ENCODE results near the gene PJA1. TPM values are rescaled to one million over a fixed set of nuclear protein-coding genes. Genes with fewer than 3 reads are reported as not detected.

Gene PJA1
- total RNA-seq, 1 donor from 2014 or later = 29.7 TPM

GRCh38 chrX:69119122-69119521 is 46.1 kb downstream of the PJA1 start:
- DNase-seq (ENCODE audit: extremely low spot score, unreplicated experiment) = no peak
- no peaks in the 10 kb centered on the region for H3K27me3 Mint-ChIP-seq (ENCODE audit: unreplicated experiment)
- TF ChIP-seq CTCF (IDR thresholded peaks at IDR 0.05) = no peak
- no peak overlapping the region for H3K4me3 Mint-ChIP-seq (ENCODE audit: unreplicated experiment)
- H3K27ac Mint-ChIP-seq (ENCODE audit: unreplicated experiment) = no peak overlapping the region
- H3K9me3 Mint-ChIP-seq (ENCODE audit: unreplicated experiment) = no peaks in the 10 kb centered on the region
- peaks cover 2% of the 10 kb centered on the region for H3K4me1 Mint-ChIP-seq (ENCODE audit: unreplicated experiment)
- no peaks in the 10 kb centered on the region for H3K36me3 Mint-ChIP-seq (ENCODE audit: unreplicated experiment)

GRCh38 chrX:69117876-69118526 is 47.3 kb downstream of the PJA1 start:
- Mint-ChIP-seq H3K27me3 (ENCODE audit: unreplicated experiment) (no peaks in the 10 kb centered on the region), H3K9me3 (ENCODE audit: unreplicated experiment) (peaks cover 5% of the 10 kb centered on the region), H3K4me3 (ENCODE audit: unreplicated experiment) (no peak overlapping the region), H3K4me1 (ENCODE audit: unreplicated experiment) (no peaks in the 10 kb centered on the region), H3K36me3 (ENCODE audit: unreplicated experiment) (no peaks in the 10 kb centered on the region), H3K27ac (ENCODE audit: unreplicated experiment) (no peak overlapping the region)
- no peak for DNase-seq (ENCODE audit: extremely low spot score, unreplicated experiment)
- TF ChIP-seq CTCF (IDR thresholded peaks at IDR 0.05) = no peak

GRCh38 chrX:69116077-69116476 is 49.2 kb downstream of the PJA1 start:
- no peak overlapping the region for H3K27ac Mint-ChIP-seq (ENCODE audit: unreplicated experiment)
- no peaks in the 10 kb centered on the region for H3K27me3 Mint-ChIP-seq (ENCODE audit: unreplicated experiment)
- H3K9me3 Mint-ChIP-seq (ENCODE audit: unreplicated experiment) = peaks cover 5% of the 10 kb centered on the region
- no peak overlapping the region for H3K4me3 Mint-ChIP-seq (ENCODE audit: unreplicated experiment)
- no peaks in the 10 kb centered on the region for H3K36me3 Mint-ChIP-seq (ENCODE audit: unreplicated experiment)
- H3K4me1 Mint-ChIP-seq (ENCODE audit: unreplicated experiment) = no peaks in the 10 kb centered on the region
- no peak for TF ChIP-seq CTCF (IDR thresholded peaks at IDR 0.05)
- DNase-seq (ENCODE audit: extremely low spot score, unreplicated experiment) = no peak

- H3K36me3 Mint-ChIP-seq (ENCODE audit: unreplicated experiment) = no peaks in the 10 kb centered on the region
- DNase-seq (ENCODE audit: extremely low spot score, unreplicated experiment) = no peak
- TF ChIP-seq CTCF (IDR thresholded peaks at IDR 0.05) = no peak
- H3K9me3 Mint-ChIP-seq (ENCODE audit: unreplicated experiment) = peaks cover 5% of the 10 kb centered on the region
- no peaks in the 10 kb centered on the region for H3K27me3 Mint-ChIP-seq (ENCODE audit: unreplicated experiment)
- no peak overlapping the region for H3K4me3 Mint-ChIP-seq (ENCODE audit: unreplicated experiment)
- peaks cover 6% of the 10 kb centered on the region for H3K4me1 Mint-ChIP-seq (ENCODE audit: unreplicated experiment)
- H3K27ac Mint-ChIP-seq (ENCODE audit: unreplicated experiment) = no peak overlapping the region
Observed at GRCh38 chrX:69113723-69114122, 51.5 kb downstream of the PJA1 start.

All from osteocyte (in vitro differentiated cells).